ENCODE data around the gene C2orf92. TPM values are rescaled to one million over a fixed set of nuclear protein-coding genes. Genes with fewer than 3 reads are reported as not detected.
"Not testable (repeated sequence)": the region's sequence is repeated elsewhere in the genome, so short reads cannot be mapped to it uniquely, and the experiment has no call there.

Gene C2orf92
- total RNA-seq, result 1 to 10 TPM; 2.7 to 2.8 TPM

GRCh38 chr2:97669448-97669847, at the start of gene C2orf92:
TSS of gene C2orf92 (plus strand) at chr2:97669713. CDS start at chr2:97669789, 76 bp downstream.
- Mint-ChIP-seq H3K27me3 (ENCODE audit: low read depth) (no peaks in the 10 kb centered on the region), H3K27ac (peak within 1 kb of the TSS; percentile 31), H3K36me3 (ENCODE audit: low read depth) (peaks cover 2% of the 10 kb centered on the region), H3K4me3 (no peak within 1 kb of the TSS), H3K4me1 (ENCODE audit: low read depth) (peaks cover 23% of the 10 kb centered on the region), H3K9me3 (no peaks in the 10 kb centered on the region)
- intact Hi-C loops (cut with micrococcal nuclease), result no loop called here
- CTCF ChIA-PET, result no interaction called here
- DNase-seq, result no peak

GRCh38 chr2:97620492-97620891, 49.0 kb upstream of the C2orf92 start:
- H3K27me3 Mint-ChIP-seq (ENCODE audit: low read depth); H3K4me3 Mint-ChIP-seq; H3K9me3 Mint-ChIP-seq; CTCF ChIA-PET; intact Hi-C loops (cut with micrococcal nuclease); H3K4me1 Mint-ChIP-seq (ENCODE audit: low read depth); H3K36me3 Mint-ChIP-seq (ENCODE audit: low read depth); H3K27ac Mint-ChIP-seq; DNase-seq: not testable (repeated sequence)

GRCh38 chr2:97622976-97623375, 46.5 kb upstream of the C2orf92 start:
- H3K4me3 Mint-ChIP-seq; H3K4me1 Mint-ChIP-seq (ENCODE audit: low read depth); H3K27ac Mint-ChIP-seq; H3K9me3 Mint-ChIP-seq; intact Hi-C loops (cut with micrococcal nuclease); H3K27me3 Mint-ChIP-seq (ENCODE audit: low read depth); DNase-seq; H3K36me3 Mint-ChIP-seq (ENCODE audit: low read depth); CTCF ChIA-PET: not testable (repeated sequence)

GRCh38 chr2:97625354-97626048, 44.0 kb upstream of the C2orf92 start:
- H3K9me3 Mint-ChIP-seq; H3K27ac Mint-ChIP-seq; H3K4me3 Mint-ChIP-seq; H3K4me1 Mint-ChIP-seq (ENCODE audit: low read depth); H3K27me3 Mint-ChIP-seq (ENCODE audit: low read depth); intact Hi-C loops (cut with micrococcal nuclease); CTCF ChIA-PET; DNase-seq; H3K36me3 Mint-ChIP-seq (ENCODE audit: low read depth): not testable (repeated sequence)

DNA sequence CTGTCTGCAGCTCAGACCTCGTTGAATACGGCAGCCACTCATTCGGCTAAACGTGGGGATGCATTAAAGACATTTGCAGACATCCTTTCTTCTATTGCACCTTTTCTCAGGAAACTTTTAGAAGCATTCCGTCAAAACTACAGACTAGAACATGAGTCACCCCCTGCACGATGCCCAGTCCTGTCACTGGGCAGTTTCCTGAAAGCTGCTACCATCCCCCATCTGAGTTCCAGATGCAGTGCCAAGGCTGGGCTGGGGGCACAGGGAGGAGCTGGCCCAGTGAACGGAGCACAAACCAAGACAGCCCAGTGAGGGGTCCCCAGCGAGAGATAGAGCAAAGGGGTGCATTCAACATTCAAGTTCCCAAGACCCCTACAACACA, 43.5 kb upstream of the C2orf92 start:
- intact Hi-C loops (cut with micrococcal nuclease); H3K4me1 Mint-ChIP-seq (ENCODE audit: low read depth): not testable (repeated sequence)
- CTCF ChIA-PET, result interaction anchor here (0.6 kb wide), 1 partner anchor 1513 kb away, joined by 3 read pairs; no protein-coding TSS in a partner anchor

GRCh38 chr2:97644023-97644717, 25.3 kb upstream of the C2orf92 start:
- H3K27me3 Mint-ChIP-seq (ENCODE audit: low read depth), result no peaks in the 10 kb centered on the region
- H3K4me3 Mint-ChIP-seq, result no peak overlapping the region
- CTCF ChIA-PET, result no interaction called here
- peaks cover 21% of the 10 kb centered on the region for H3K4me1 Mint-ChIP-seq (ENCODE audit: low read depth)
- no peak for DNase-seq
- no peaks in the 10 kb centered on the region for H3K9me3 Mint-ChIP-seq
- H3K27ac Mint-ChIP-seq, result no peak overlapping the region
- intact Hi-C loops (cut with micrococcal nuclease), result loop anchor here (2.0 kb wide), 2 partner anchors 53 to 69 kb away; partner anchors contain the start of gene ZAP70
- H3K36me3 Mint-ChIP-seq (ENCODE audit: low read depth), result peaks cover 19% of the 10 kb centered on the region

More for the DNA sequence above, 43.5 kb upstream of the C2orf92 start:
- not testable (repeated sequence) for H3K27ac Mint-ChIP-seq; H3K36me3 Mint-ChIP-seq (ENCODE audit: low read depth); H3K4me3 Mint-ChIP-seq; H3K9me3 Mint-ChIP-seq; H3K27me3 Mint-ChIP-seq (ENCODE audit: low read depth); DNase-seq

DNA sequence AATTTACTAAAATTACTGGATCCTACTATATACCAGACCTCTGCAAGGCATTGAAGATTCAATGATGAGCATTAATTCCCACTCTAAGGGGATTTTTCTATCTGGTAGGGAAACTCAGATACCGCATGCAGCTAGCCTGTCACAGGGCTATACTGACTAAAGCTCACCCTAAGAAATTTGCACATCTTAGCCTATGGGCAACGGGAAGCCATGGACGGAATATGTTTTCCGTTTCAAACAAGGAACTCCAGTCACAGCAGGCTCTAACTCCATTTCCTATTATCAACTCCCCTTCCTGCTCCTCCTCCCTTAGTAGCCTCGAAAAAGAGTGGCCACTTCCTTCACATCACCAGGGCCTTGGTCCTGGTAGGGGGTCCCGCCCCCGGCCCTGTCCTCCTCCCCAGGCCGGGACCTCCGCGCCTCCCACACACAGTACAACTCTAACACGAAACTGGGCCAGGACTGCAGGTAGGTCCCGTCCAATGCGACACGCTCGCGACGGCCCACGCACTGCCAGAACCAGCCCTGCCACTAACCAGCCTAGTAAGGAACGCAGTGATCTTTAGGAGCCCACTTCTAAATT, 24.3 kb upstream of the C2orf92 start:
- Mint-ChIP-seq H3K36me3 (ENCODE audit: low read depth) (peaks cover 25% of the 10 kb centered on the region), H3K9me3 (no peaks in the 10 kb centered on the region), H3K27me3 (ENCODE audit: low read depth) (no peaks in the 10 kb centered on the region), H3K4me3 (peak overlapping the region; percentile 94), H3K4me1 (ENCODE audit: low read depth) (peaks cover 21% of the 10 kb centered on the region), H3K27ac (peak overlapping the region; percentile 96)
- CTCF ChIA-PET, result interaction anchor here (0.8 to 3.2 kb wide), 5 partner anchors 17 to 55 kb away, joined by 3 to 23 read pairs (median 10); partner anchors contain the start of gene ACTR1B
- DNase-seq, result no peak
- intact Hi-C loops (cut with micrococcal nuclease), result loop anchor here (1.0 to 5.0 kb wide), 4 partner anchors 19 to 68 kb away; partner anchors contain the start of genes ACTR1B and ZAP70

DNA sequence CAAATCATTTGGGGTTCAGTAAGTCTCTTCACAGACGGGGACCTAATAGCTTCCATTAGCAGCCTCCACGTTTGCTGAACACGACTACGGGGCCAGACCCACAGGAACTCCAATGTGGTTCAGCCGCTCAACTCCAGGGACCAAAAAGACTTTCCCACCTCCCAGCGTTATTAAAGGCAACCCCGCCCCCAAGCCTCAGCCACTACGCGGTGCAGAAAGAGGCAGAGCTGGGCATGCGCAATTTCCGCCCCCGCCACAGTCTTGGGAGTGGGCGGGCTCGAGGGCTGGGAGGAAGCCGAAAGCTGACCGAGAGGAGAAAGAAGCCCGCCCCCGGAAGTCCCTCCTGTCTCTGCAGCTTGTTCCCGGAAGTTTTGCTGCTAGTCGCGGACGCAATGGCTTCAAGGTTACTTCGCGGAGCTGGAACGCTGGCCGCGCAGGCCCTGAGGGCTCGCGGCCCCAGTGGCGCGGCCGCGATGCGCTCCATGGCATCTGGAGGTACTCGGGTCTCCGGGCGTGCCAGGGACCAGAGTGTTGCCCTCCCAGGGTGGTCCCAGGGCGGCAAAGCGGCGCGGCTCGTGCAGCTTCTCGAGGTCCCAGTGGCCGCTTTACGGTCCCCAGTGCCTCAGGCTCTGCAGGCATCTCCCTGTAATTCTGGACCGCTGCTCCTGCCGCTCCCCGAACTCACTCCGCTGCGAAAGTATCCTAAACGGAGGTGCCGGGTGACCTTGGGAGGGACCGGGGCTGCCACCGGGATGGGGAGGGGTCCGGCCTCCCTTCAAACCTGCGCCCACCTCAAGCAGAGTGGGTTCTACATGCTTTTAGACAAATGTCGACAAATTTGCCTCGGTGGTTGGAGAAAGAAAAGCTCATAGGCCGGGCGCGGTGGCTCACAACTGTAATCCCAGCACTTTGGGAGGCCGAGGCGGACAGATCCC, 23.6 kb upstream of the C2orf92 start, which contains the start of gene COX5B:
TSS of gene COX5B (plus strand) at position 368 of the 935 bp plus-strand sequence. CDS start at position 393, 25 bp downstream.
- intact Hi-C loops (cut with micrococcal nuclease), result loop anchor here (1.0 to 5.0 kb wide), 4 partner anchors 18 to 67 kb away; partner anchors contain the start of genes ACTR1B and ZAP70
- peaks cover 26% of the 10 kb centered on the region for H3K36me3 Mint-ChIP-seq (ENCODE audit: low read depth)

GRCh38 chr2:97646977-97647376, 22.5 kb upstream of the C2orf92 start:
- intact Hi-C loops (cut with micrococcal nuclease), result loop anchor here (5.0 kb wide), 1 partner anchor 50 kb away; no protein-coding TSS in a partner anchor
- H3K36me3 Mint-ChIP-seq (ENCODE audit: low read depth), result peaks cover 26% of the 10 kb centered on the region

More for the DNA sequence above, 23.6 kb upstream of the C2orf92 start, which contains the start of gene COX5B:
- peak; percentile 99 for DNase-seq
- no peaks in the 10 kb centered on the region for H3K27me3 Mint-ChIP-seq (ENCODE audit: low read depth)
- H3K4me3 Mint-ChIP-seq, result peak within 1 kb of the TSS; percentile 94
- CTCF ChIA-PET, result interaction anchor here (0.8 to 3.2 kb wide), 8 partner anchors 16 to 68 kb away, joined by 3 to 23 read pairs (median 8); partner anchors contain the start of genes ACTR1B and ZAP70
- peak within 1 kb of the TSS; percentile 96 for H3K27ac Mint-ChIP-seq
- H3K4me1 Mint-ChIP-seq (ENCODE audit: low read depth), result peaks cover 21% of the 10 kb centered on the region
- H3K9me3 Mint-ChIP-seq, result no peaks in the 10 kb centered on the region

GRCh38 chr2:97651114-97651513, 18.4 kb upstream of the C2orf92 start:
- Mint-ChIP-seq H3K36me3 (ENCODE audit: low read depth) (peaks cover 44% of the 10 kb centered on the region), H3K27me3 (ENCODE audit: low read depth) (no peaks in the 10 kb centered on the region), H3K4me3 (no peak overlapping the region), H3K4me1 (ENCODE audit: low read depth) (peaks cover 15% of the 10 kb centered on the region), H3K27ac (no peak overlapping the region), H3K9me3 (no peaks in the 10 kb centered on the region)
- DNase-seq, result no peak
- intact Hi-C loops (cut with micrococcal nuclease), result no loop called here
- CTCF ChIA-PET, result interaction anchor here (1.2 to 2.3 kb wide), 5 partner anchors 9 to 60 kb away, joined by 3 to 8 read pairs (median 6); no protein-coding TSS in a partner anchor

More at GRCh38 chr2:97646977-97647376, 22.5 kb upstream of the C2orf92 start:
- Mint-ChIP-seq H3K27ac (peak overlapping the region; percentile 76), H3K27me3 (ENCODE audit: low read depth) (no peaks in the 10 kb centered on the region), H3K9me3 (no peaks in the 10 kb centered on the region), H3K4me3 (peak overlapping the region; percentile 94), H3K4me1 (ENCODE audit: low read depth) (peaks cover 21% of the 10 kb centered on the region)
- CTCF ChIA-PET, result interaction anchor here (0.6 to 3.2 kb wide), 6 partner anchors 13 to 67 kb away, joined by 3 to 23 read pairs (median 6); partner anchors contain the start of genes ACTR1B and ZAP70
- DNase-seq, result no peak

DNA sequence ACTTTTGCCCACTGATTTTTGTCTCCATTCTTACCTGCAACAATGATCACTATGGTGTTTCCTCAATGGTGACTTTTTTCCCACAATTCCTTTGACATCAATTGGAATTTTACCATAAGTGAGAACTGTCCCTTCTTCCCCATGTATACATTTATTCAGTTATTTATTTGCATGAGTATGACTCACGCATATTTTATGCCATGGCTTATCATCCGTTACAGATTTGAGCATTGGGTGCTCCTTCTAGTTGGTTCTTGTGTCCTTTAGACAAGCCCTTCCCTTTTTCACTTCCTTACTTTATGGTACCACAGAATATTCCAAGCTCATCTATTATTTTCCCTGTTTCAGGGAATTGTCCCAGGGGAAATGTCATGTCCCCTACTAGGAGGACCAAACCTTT, 16.0 kb upstream of the C2orf92 start:
- intact Hi-C loops (cut with micrococcal nuclease), result no loop called here
- Mint-ChIP-seq H3K9me3 (no peaks in the 10 kb centered on the region), H3K36me3 (ENCODE audit: low read depth) (peaks cover 42% of the 10 kb centered on the region), H3K4me3 (no peak overlapping the region), H3K27me3 (ENCODE audit: low read depth) (no peaks in the 10 kb centered on the region), H3K4me1 (ENCODE audit: low read depth) (peaks cover under 1% of the 10 kb centered on the region), H3K27ac (no peak overlapping the region)
- no peak for DNase-seq
- CTCF ChIA-PET, result interaction anchor here (0.6 to 1.1 kb wide), 2 partner anchors 41 to 44 kb away, joined by 3 read pairs; no protein-coding TSS in a partner anchor

Measured in activated naive CD4-positive, alpha-beta T cell treated with anti-CD3 and anti-CD28 coated beads for 36 hours (primary cell).